Activated effector memory CD4-positive, alpha-beta T cell treated with Interleukin-2 at 50 U/mL for 16 hours (primary cell): ENCODE measurements around the gene MISP3.

ENCODE experiments used
- DNase-seq: peaks from one replicate; pipeline ENCODE4 v3.0.0-alpha.2; 2020

The MISP3 gene

GRCh38 chr19:14106840-14107239, 34.3 kb downstream of the MISP3 start:
- no peak for DNase-seq

- DNase-seq, result no peak
These were observed 35.2 kb downstream of the MISP3 start for GRCh38 chr19:14107581-14108461.

GRCh38 chr19:14110650-14111049, 38.1 kb downstream of the MISP3 start:
- no peak for DNase-seq

DNA sequence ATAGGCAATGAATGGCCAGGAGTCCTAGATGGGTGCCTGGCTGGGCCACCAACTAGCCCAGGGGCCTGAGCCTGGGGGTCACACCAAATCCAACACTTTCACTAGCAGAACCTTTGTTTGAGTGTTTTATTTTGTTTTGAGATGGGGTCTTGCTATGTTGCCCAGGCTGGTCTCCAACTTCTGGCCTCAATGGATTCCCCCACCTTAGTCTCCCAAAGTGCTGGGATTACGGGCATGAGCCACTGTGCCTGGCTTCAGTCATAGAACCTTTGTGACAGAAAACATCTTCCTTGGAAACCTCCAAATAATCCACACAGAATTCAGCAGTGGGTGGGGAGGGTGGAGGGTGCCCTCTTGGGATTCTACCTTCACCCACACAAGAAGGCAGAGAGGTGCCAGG, 38.9 kb downstream of the MISP3 start:
- DNase-seq, result no peak

DNA sequence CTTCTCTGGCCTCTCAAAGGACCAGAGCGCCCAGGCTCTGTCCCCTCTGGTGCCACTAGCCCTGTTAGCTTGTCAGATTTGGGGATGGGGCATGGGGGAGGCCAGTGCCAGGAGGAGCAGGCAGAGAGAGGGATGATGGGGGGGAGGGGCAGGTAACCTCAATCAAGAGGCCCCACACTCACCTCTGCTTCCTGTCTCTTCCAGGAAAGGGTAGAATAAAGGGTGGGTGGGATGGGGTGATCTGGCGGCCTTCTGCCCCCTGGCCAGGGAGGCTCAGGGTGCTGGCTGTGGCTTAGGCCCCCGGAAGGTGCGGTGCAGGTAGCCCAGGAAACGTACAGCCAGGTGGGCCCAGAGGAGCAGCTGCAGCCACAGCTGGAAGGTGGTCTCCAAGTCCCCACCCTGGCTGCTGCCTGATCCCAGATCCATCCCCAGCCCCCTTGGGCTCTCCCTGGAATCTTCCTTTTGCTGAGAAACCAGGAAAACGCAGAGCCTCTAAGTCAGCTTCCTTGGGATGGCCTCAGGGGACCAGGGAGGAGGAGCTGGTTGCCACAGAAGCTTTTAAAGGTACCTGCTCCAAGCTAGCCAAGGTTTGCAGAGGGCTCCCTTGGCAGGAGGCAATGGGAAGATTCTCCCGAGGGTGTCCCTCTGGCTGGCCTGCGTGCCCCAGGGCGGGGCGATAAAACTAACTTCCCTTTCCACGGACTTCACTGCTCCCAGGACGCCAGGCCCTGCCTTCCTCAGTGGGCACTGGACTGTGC, 39.6 kb downstream of the MISP3 start:
- no peak for DNase-seq

DNA sequence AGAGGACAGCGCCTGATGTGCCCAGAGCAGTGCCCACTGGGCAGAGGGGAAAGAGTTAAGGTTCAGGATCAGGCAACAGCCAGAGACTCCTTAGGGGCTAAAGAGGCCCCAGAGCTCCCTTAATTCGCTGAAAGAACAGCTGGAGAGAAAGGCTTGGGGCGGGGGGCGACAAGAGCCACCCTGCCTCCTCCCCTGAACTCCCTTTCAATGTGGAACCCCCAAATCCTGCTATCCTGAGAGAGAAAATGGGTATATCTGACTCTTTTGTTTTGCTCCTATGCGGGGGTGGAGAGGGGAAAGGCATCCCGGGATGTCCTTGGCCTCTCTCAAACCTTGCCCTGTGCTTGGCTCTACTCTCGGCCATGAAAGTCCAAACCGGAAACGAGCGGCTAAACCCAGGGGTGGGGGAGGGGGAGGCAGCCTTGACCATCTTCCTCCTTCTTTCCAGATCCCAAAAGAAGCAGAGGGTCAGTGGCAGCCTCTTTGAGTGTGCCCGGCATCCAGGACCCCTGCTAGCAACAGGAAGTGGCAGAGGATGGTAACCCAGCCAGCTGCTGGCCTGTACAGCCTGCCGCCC, 40.3 kb downstream of the MISP3 start:
- DNase-seq, result no peak

DNA sequence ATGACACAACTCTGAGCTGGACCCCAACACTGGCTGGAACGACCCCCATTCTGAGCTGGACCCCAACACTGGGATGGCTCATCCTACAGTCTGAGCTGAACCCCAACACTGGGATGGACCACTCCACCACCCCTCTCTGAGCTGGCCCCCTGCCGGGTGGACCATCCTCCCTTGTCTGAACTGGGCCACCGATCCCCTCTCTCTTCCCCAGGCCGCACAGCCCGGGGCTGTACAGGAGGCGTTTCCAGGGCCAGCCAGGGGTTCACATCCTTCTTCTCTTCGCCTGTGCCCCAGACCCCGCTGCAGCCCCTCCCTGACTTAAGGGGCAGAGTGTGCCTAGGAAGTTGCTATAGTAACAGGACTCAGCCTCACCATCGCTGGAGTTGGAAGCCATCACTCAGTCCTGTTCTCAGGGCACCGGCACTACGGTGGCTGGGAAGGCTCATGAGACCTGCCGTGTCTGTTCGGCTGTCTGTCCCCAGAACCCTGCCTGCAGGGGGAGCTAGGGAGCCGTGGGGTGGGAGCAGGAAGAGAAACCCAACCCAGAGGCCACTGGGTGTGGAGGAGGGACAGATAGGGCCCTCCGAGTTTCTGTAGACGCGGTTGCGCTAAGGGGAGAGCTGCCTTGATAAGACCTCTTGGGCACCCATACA, 41.3 kb downstream of the MISP3 start:
- DNase-seq, result no peak

- no peak for DNase-seq
These were observed 41.9 kb downstream of the MISP3 start for GRCh38 chr19:14114439-14114838.

GRCh38 chr19:14114854-14115253, 42.3 kb downstream of the MISP3 start:
- DNase-seq, result peak; percentile 25

DNA sequence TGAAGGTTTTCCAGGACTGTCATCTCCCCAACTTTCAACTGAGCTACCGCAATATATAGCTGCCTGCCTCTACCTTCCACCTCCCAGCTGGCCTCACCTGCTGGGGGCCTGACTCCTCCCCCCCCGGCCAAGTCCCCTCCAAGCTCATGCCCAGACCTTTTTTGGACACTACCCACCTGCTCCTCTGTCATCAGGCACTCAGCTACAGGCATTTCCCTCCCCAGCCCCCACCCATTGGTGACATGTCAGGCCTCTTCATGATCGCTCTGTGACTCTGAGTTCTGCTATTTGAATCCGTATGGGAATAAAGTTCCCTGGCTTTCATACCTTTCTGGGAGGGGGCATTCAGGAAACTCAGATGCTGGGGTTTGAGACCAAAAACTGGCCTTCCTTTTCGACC, 43.2 kb downstream of the MISP3 start:
- no peak for DNase-seq

GRCh38 chr19:14116525-14116917, 43.9 kb downstream of the MISP3 start:
- DNase-seq, result no peak

GRCh38 chr19:14116918-14117578, 44.5 kb downstream of the MISP3 start:
- DNase-seq, result no peak

GRCh38 chr19:14117668-14118164, 45.1 kb downstream of the MISP3 start, which contains the start of gene PRKACA:
PRKACA (minus strand) TSS chr19:14117762; CDS start chr19:14117547, 215 bp downstream.
- peak; percentile 98 for DNase-seq

DNA sequence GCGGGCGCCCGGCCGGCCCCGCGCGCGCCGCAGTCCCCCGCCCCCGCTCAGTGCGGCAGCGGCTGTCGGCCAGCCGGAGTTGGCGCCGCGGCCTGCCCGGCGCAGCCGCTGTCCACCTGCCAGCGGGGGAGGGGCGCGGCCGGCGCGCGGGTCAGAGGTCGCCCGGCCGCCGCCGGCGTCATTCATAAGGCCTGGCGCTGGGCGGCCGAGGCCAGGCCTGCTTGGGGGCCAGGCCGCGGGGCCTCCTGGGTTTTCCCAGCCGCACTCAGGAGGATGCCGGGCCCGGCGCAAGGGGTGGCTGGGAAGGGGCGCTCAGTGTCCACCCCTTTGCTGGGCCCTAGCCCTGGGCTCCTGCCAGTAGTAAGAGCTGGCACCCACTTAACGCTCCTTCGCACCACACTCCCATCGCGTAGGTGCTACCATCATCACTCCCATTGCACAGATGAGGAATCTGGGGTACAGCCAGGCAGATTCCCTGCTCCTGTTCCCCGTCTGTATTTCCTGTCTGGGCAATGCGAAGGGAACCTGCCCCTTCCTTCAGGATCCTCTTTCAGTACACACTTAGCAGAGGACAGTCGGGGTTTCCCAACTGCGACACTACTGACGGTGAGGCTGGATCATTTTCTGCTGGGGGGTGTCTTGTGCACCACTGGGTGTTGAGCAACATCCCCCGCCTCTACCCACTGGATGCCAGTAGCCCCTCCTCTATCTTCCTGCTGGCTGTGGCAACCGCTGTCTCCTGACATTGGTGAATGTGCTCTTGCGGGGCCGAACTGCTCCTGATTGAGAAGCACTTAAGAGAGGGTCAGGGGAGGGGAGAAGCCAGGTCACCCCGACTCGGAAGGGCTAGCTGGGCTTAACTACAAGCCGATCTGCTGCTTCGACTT, 45.8 kb downstream of the MISP3 start:
- peak; percentile 11 for DNase-seq

DNA sequence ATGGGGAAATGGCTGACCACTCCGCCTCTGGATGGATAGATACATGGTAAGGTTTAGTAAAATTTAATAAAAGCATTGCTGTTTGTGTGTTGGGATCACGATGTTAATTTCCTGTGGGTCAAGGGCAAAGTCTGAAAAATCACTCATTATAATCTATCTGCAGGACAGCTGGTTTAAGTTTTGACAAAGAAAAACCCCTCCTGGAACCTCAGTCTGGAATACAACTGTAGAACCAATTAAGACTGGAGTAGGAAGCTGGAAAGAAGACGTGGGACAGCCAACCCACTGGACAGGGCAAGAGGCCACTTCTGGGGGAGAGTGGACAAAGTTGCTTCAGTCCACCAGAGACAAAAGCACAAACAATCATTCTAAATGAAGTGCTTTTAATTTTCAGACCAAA, 46.6 kb downstream of the MISP3 start:
- DNase-seq, result no peak

DNA sequence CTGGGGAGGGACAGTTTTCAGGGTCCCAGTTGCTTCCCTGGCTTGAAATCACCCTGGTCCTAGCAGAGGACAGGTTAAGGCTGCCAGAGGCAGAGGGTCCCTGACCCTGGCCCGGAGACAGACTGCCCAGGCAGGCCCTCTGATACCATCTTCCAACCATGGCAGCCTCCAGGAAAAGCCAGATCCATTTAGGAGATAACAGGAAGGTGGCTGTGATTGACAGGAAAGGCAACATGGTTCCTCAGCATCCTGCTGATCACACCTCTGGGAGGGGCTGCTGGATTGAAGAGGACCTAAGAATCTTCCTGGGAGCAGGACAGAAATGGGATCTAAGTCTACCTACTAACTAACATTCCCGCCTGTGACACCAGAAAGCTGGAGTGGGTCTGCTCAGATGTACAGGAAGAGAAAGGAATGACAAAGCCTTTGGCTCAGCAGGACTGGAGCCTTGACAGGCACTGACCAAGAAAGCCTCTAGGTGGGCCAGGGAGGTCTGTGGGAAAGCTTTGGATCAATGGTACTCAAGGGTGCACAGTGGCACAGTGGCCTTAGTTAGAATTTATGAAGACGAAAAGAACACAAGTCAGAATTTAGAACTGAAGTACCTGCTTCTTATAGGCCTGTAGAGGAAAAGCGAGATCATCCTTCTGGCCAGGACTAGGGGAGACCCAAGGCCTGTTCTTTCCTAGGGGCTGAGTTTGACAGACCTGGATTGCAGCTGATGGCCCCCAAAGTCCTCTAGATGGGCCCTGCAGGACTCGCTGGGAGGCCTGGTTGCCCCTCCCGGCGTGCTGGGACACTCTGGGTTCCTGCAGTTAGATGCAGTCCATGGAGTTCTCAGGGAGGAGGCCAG, 47.3 kb downstream of the MISP3 start:
- DNase-seq, result no peak

GRCh38 chr19:14120497-14120780, 47.9 kb downstream of the MISP3 start:
- no peak for DNase-seq

- DNase-seq, result no peak
These were observed 50.3 kb downstream of the MISP3 start for GRCh38 chr19:14122924-14123323.
